ENCODE results near the gene GOLGA8O. TPM values are rescaled to one million over a fixed set of nuclear protein-coding genes. Genes with fewer than 3 reads are reported as not detected.
"Not testable (repeated sequence)": the region's sequence is repeated elsewhere in the genome, so short reads cannot be mapped to it uniquely, and the experiment has no call there.

The GOLGA8O gene
- polyA plus RNA-seq = under 1 TPM; 0.18 to 0.41 TPM

GRCh38 chr15:32455534-32455933 lies at the start of gene GOLGA8O:
Gene GOLGA8O, minus strand, starts transcription at chr15:32455634. Its CDS starts 98 bp downstream, at chr15:32455536.
- WGBS, 2 donors = no CpG with 5 or more reads among the region's 7 CpGs
- not testable (repeated sequence) for H3K27me3 ChIP-seq (ENCODE audit: control insufficient read depth in 1 of 2, insufficient read depth in 2 of 2, low read length in 2 of 2); H3K4me3 ChIP-seq (ENCODE audit: low read depth in 1 of 2, low read length in 2 of 2); H3K9me3 ChIP-seq (ENCODE audit: control insufficient read depth in 2 of 2, insufficient read depth in 1 of 2, low read depth in 1 of 2, low read length in 1 of 2); H3K4me1 ChIP-seq (ENCODE audit: control insufficient read depth in 2 of 2, insufficient read depth in 2 of 2, low read length in 1 of 2); H3K36me3 ChIP-seq (ENCODE audit: control insufficient read depth in 2 of 2, insufficient read depth in 2 of 2, low read length in 1 of 2); H3K27ac ChIP-seq (ENCODE audit: low read depth in 2 of 2, low read length in 1 of 2)

GRCh38 chr15:32504152-32504811 lies 48.8 kb upstream of the GOLGA8O start:
- not testable (repeated sequence) for H3K4me1 ChIP-seq (ENCODE audit: control insufficient read depth in 2 of 2, insufficient read depth in 2 of 2, low read length in 1 of 2); H3K4me3 ChIP-seq (ENCODE audit: low read depth in 1 of 2, low read length in 2 of 2); H3K36me3 ChIP-seq (ENCODE audit: control insufficient read depth in 2 of 2, insufficient read depth in 2 of 2, low read length in 1 of 2); H3K27me3 ChIP-seq (ENCODE audit: control insufficient read depth in 1 of 2, insufficient read depth in 2 of 2, low read length in 2 of 2); H3K9me3 ChIP-seq (ENCODE audit: control insufficient read depth in 2 of 2, insufficient read depth in 1 of 2, low read depth in 1 of 2, low read length in 1 of 2); H3K27ac ChIP-seq (ENCODE audit: low read depth in 2 of 2, low read length in 1 of 2)
- WGBS, 2 donors = no CpG with 5 or more reads among the region's 8 CpGs

- not testable (repeated sequence) for H3K27ac ChIP-seq (ENCODE audit: low read depth in 2 of 2, low read length in 1 of 2); H3K9me3 ChIP-seq (ENCODE audit: control insufficient read depth in 2 of 2, insufficient read depth in 1 of 2, low read depth in 1 of 2, low read length in 1 of 2); H3K36me3 ChIP-seq (ENCODE audit: control insufficient read depth in 2 of 2, insufficient read depth in 2 of 2, low read length in 1 of 2); H3K4me3 ChIP-seq (ENCODE audit: low read depth in 1 of 2, low read length in 2 of 2); H3K4me1 ChIP-seq (ENCODE audit: control insufficient read depth in 2 of 2, insufficient read depth in 2 of 2, low read length in 1 of 2); H3K27me3 ChIP-seq (ENCODE audit: control insufficient read depth in 1 of 2, insufficient read depth in 2 of 2, low read length in 2 of 2)
- WGBS, 2 donors = 70% methylated on average over 1 of the region's 1 CpG
Observed at GRCh38 chr15:32502946-32503345, 47.5 kb upstream of the GOLGA8O start.

GRCh38 chr15:32492768-32493167 lies 37.3 kb upstream of the GOLGA8O start:
- not testable (repeated sequence) for H3K9me3 ChIP-seq (ENCODE audit: control insufficient read depth in 2 of 2, insufficient read depth in 1 of 2, low read depth in 1 of 2, low read length in 1 of 2); H3K27ac ChIP-seq (ENCODE audit: low read depth in 2 of 2, low read length in 1 of 2); H3K4me3 ChIP-seq (ENCODE audit: low read depth in 1 of 2, low read length in 2 of 2); H3K4me1 ChIP-seq (ENCODE audit: control insufficient read depth in 2 of 2, insufficient read depth in 2 of 2, low read length in 1 of 2); H3K27me3 ChIP-seq (ENCODE audit: control insufficient read depth in 1 of 2, insufficient read depth in 2 of 2, low read length in 2 of 2); H3K36me3 ChIP-seq (ENCODE audit: control insufficient read depth in 2 of 2, insufficient read depth in 2 of 2, low read length in 1 of 2)
- no CpG with 5 or more reads among the region's 4 CpGs for WGBS, 2 donors

GRCh38 chr15:32486474-32486873 lies 31.0 kb upstream of the GOLGA8O start:
- not testable (repeated sequence) for H3K4me1 ChIP-seq (ENCODE audit: control insufficient read depth in 2 of 2, insufficient read depth in 2 of 2, low read length in 1 of 2); H3K4me3 ChIP-seq (ENCODE audit: low read depth in 1 of 2, low read length in 2 of 2); H3K36me3 ChIP-seq (ENCODE audit: control insufficient read depth in 2 of 2, insufficient read depth in 2 of 2, low read length in 1 of 2); H3K27ac ChIP-seq (ENCODE audit: low read depth in 2 of 2, low read length in 1 of 2); H3K27me3 ChIP-seq (ENCODE audit: control insufficient read depth in 1 of 2, insufficient read depth in 2 of 2, low read length in 2 of 2); H3K9me3 ChIP-seq (ENCODE audit: control insufficient read depth in 2 of 2, insufficient read depth in 1 of 2, low read depth in 1 of 2, low read length in 1 of 2)
- WGBS, 2 donors = 84 to 92% methylated on average over 8 to 11 of the region's 12 CpGs

- H3K27ac ChIP-seq (ENCODE audit: low read depth in 2 of 2, low read length in 1 of 2); H3K4me1 ChIP-seq (ENCODE audit: control insufficient read depth in 2 of 2, insufficient read depth in 2 of 2, low read length in 1 of 2); H3K4me3 ChIP-seq (ENCODE audit: low read depth in 1 of 2, low read length in 2 of 2); H3K27me3 ChIP-seq (ENCODE audit: control insufficient read depth in 1 of 2, insufficient read depth in 2 of 2, low read length in 2 of 2); H3K9me3 ChIP-seq (ENCODE audit: control insufficient read depth in 2 of 2, insufficient read depth in 1 of 2, low read depth in 1 of 2, low read length in 1 of 2); H3K36me3 ChIP-seq (ENCODE audit: control insufficient read depth in 2 of 2, insufficient read depth in 2 of 2, low read length in 1 of 2): not testable (repeated sequence)
- WGBS, 2 donors = 17 to 42% methylated on average over 2 to 4 of the region's 6 CpGs
Observed at GRCh38 chr15:32483377-32483776, 27.9 kb upstream of the GOLGA8O start.

GRCh38 chr15:32481683-32482082 lies 26.2 kb upstream of the GOLGA8O start:
- not testable (repeated sequence) for H3K4me3 ChIP-seq (ENCODE audit: low read depth in 1 of 2, low read length in 2 of 2); H3K27me3 ChIP-seq (ENCODE audit: control insufficient read depth in 1 of 2, insufficient read depth in 2 of 2, low read length in 2 of 2); H3K4me1 ChIP-seq (ENCODE audit: control insufficient read depth in 2 of 2, insufficient read depth in 2 of 2, low read length in 1 of 2); H3K27ac ChIP-seq (ENCODE audit: low read depth in 2 of 2, low read length in 1 of 2); H3K36me3 ChIP-seq (ENCODE audit: control insufficient read depth in 2 of 2, insufficient read depth in 2 of 2, low read length in 1 of 2); H3K9me3 ChIP-seq (ENCODE audit: control insufficient read depth in 2 of 2, insufficient read depth in 1 of 2, low read depth in 1 of 2, low read length in 1 of 2)
- WGBS, 2 donors = no CpG with 5 or more reads among the region's 5 CpGs

- not testable (repeated sequence) for H3K27ac ChIP-seq (ENCODE audit: low read depth in 2 of 2, low read length in 1 of 2); H3K4me3 ChIP-seq (ENCODE audit: low read depth in 1 of 2, low read length in 2 of 2); H3K27me3 ChIP-seq (ENCODE audit: control insufficient read depth in 1 of 2, insufficient read depth in 2 of 2, low read length in 2 of 2); H3K4me1 ChIP-seq (ENCODE audit: control insufficient read depth in 2 of 2, insufficient read depth in 2 of 2, low read length in 1 of 2); H3K9me3 ChIP-seq (ENCODE audit: control insufficient read depth in 2 of 2, insufficient read depth in 1 of 2, low read depth in 1 of 2, low read length in 1 of 2); H3K36me3 ChIP-seq (ENCODE audit: control insufficient read depth in 2 of 2, insufficient read depth in 2 of 2, low read length in 1 of 2)
- 98% methylated on average over 18 to 20 of the region's 23 CpGs for WGBS, 2 donors
Observed at GRCh38 chr15:32468076-32468475, 12.6 kb upstream of the GOLGA8O start.

GRCh38 chr15:32440445-32440977 lies 14.9 kb downstream of the GOLGA8O start:
- 33% methylated on average over 2 of the region's 12 CpGs; no CpG with 5 or more reads in 1 of the 2 donors for WGBS, 2 donors

GRCh38 chr15:32434102-32434963 lies 21.1 kb downstream of the GOLGA8O start:
- H3K4me3 ChIP-seq (ENCODE audit: low read depth in 1 of 2, low read length in 2 of 2); H3K4me1 ChIP-seq (ENCODE audit: control insufficient read depth in 2 of 2, insufficient read depth in 2 of 2, low read length in 1 of 2): not testable (repeated sequence)
- no CpG with 5 or more reads among the region's 73 CpGs for WGBS, 2 donors

More at GRCh38 chr15:32440445-32440977, 14.9 kb downstream of the GOLGA8O start:
- H3K27ac ChIP-seq (ENCODE audit: low read depth in 2 of 2, low read length in 1 of 2); H3K27me3 ChIP-seq (ENCODE audit: control insufficient read depth in 1 of 2, insufficient read depth in 2 of 2, low read length in 2 of 2); H3K36me3 ChIP-seq (ENCODE audit: control insufficient read depth in 2 of 2, insufficient read depth in 2 of 2, low read length in 1 of 2); H3K9me3 ChIP-seq (ENCODE audit: control insufficient read depth in 2 of 2, insufficient read depth in 1 of 2, low read depth in 1 of 2, low read length in 1 of 2); H3K4me3 ChIP-seq (ENCODE audit: low read depth in 1 of 2, low read length in 2 of 2); H3K4me1 ChIP-seq (ENCODE audit: control insufficient read depth in 2 of 2, insufficient read depth in 2 of 2, low read length in 1 of 2): not testable (repeated sequence)

More at GRCh38 chr15:32434102-32434963, 21.1 kb downstream of the GOLGA8O start:
- not testable (repeated sequence) for H3K9me3 ChIP-seq (ENCODE audit: control insufficient read depth in 2 of 2, insufficient read depth in 1 of 2, low read depth in 1 of 2, low read length in 1 of 2); H3K27me3 ChIP-seq (ENCODE audit: control insufficient read depth in 1 of 2, insufficient read depth in 2 of 2, low read length in 2 of 2); H3K36me3 ChIP-seq (ENCODE audit: control insufficient read depth in 2 of 2, insufficient read depth in 2 of 2, low read length in 1 of 2); H3K27ac ChIP-seq (ENCODE audit: low read depth in 2 of 2, low read length in 1 of 2)
